ENCODE measurements around the gene GSN. TPM values are rescaled to one million over a fixed set of nuclear protein-coding genes. Genes with fewer than 3 reads are reported as not detected.

The GSN gene
- total RNA-seq, 2 donors from 2014 or later = 328 to 753 TPM

GRCh38 chr9:121303456-121304451, 35.8 kb downstream of the GSN start:
- no peak for DNase-seq
- Histone ChIP-seq H3K36me3 (replicated peaks in 1 of 2; ENCODE audit: insufficient read depth in 1 of 2, low read depth in 2 of 2) (no peaks in the 10 kb centered on the region), H3K27me3 (no peaks in the 10 kb centered on the region), H3K27ac (no peak overlapping the region), H3K4me1 (peaks cover 8% of the 10 kb centered on the region), H3K9me3 (no peaks in the 10 kb centered on the region), H3K4me3 (no peak overlapping the region)
- intact Hi-C loops (cut with DNase I) = no loop called here
- TF ChIP-seq CTCF (IDR thresholded peaks at IDR 0.05) (no peak), POLR2A (IDR thresholded peaks at IDR 0.05) (no peak)
- 91 to 96% methylated on average over 3 of the region's 3 CpGs for WGBS, 2 donors
- ATAC-seq = no peak

- H3K36me3 ChIP-seq (replicated peaks in 1 of 2; ENCODE audit: insufficient read depth in 1 of 2, low read depth in 2 of 2) = no peaks in the 10 kb centered on the region
These were observed 36.7 kb downstream of the GSN start for GRCh38 chr9:121304707-121305106.

GRCh38 chr9:121305269-121305994, 37.5 kb downstream of the GSN start:
- ATAC-seq (peak; percentile 59), DNase-seq (peak in 3 of 4 donors; percentile 46 to 64 (median 53))
- peaks cover 3% of the 10 kb centered on the region for H3K4me1 ChIP-seq
- no peak overlapping the region for H3K4me3 ChIP-seq
- whole genome bisulfite sequencing, 2 donors = 83 to 89% methylated on average over 13 of the region's 13 CpGs
- H3K9me3 ChIP-seq = no peaks in the 10 kb centered on the region
- H3K27me3 ChIP-seq = no peaks in the 10 kb centered on the region
- TF ChIP-seq CTCF (IDR thresholded peaks at IDR 0.05) (no peak), POLR2A (IDR thresholded peaks at IDR 0.05) (no peak)
- H3K36me3 ChIP-seq (replicated peaks in 1 of 2; ENCODE audit: insufficient read depth in 1 of 2, low read depth in 2 of 2) = no peaks in the 10 kb centered on the region
- intact Hi-C loops (cut with DNase I) = no loop called here
- no peak overlapping the region for H3K27ac ChIP-seq

More at GRCh38 chr9:121304707-121305106, 36.7 kb downstream of the GSN start:
- no peaks in the 10 kb centered on the region for H3K27me3 ChIP-seq
- intact Hi-C loops (cut with DNase I) = no loop called here
- no peaks in the 10 kb centered on the region for H3K9me3 ChIP-seq
- no peak for TF ChIP-seq CTCF (IDR thresholded peaks at IDR 0.05)
- no peak for TF ChIP-seq POLR2A (IDR thresholded peaks at IDR 0.05)
- H3K4me3 ChIP-seq = no peak overlapping the region
- peaks cover 4% of the 10 kb centered on the region for H3K4me1 ChIP-seq
- ATAC-seq (no peak), DNase-seq (no peak)
- no peak overlapping the region for H3K27ac ChIP-seq
- 64 to 79% methylated on average over 1 of the region's 1 CpG for WGBS, 2 donors

- intact Hi-C loops (cut with DNase I) = no loop called here
- Histone ChIP-seq H3K27ac (no peak overlapping the region), H3K4me3 (no peak overlapping the region), H3K9me3 (no peaks in the 10 kb centered on the region), H3K36me3 (replicated peaks in 1 of 2; ENCODE audit: insufficient read depth in 1 of 2, low read depth in 2 of 2) (peaks cover 0 to 2% of the 10 kb centered on the region in 2 donors), H3K27me3 (no peaks in the 10 kb centered on the region), H3K4me1 (no peaks in the 10 kb centered on the region)
- no peak for ATAC-seq
- TF ChIP-seq POLR2A (IDR thresholded peaks at IDR 0.05) = no peak
- no peak for TF ChIP-seq CTCF (IDR thresholded peaks at IDR 0.05)
- no peak for DNase-seq
- 67 to 82% methylated on average over 1 to 2 of the region's 2 CpGs for WGBS, 2 donors
These were observed 40.0 kb downstream of the GSN start for GRCh38 chr9:121307976-121308375.
